Hepatocyte (in vitro differentiated cells): ENCODE results near the gene CHRNE. TPM values are rescaled to one million over a fixed set of nuclear protein-coding genes. Genes with fewer than 3 reads are reported as not detected.

Experiments
- DNase-seq: peaks from one replicate; pipeline ENCODE4 v3.0.0-alpha.2; 2016; ENCODE audit warnings: low spot score
- H2AFZ ChIP-seq: fragments of 200-600 bp; sonication (generic); 2 replicates; pipeline ENCODE4 v1.6.0; 2016; ENCODE audit warnings: antibody characterized with exemption, mild to moderate bottlenecking
- H3K27ac ChIP-seq: fragments of 200-600 bp; sonication (generic); 2 replicates; pipeline ENCODE4 v1.5.1; 2016; ENCODE audit warnings: mild to moderate bottlenecking
- H3K27me3 ChIP-seq: fragments of 200-600 bp; sonication (generic); 2 replicates; pipeline ENCODE4 v1.6.1; 2016
- H3K36me3 ChIP-seq: fragments of 200-600 bp; sonication (generic); replicated peaks from 2 replicates; pipeline ENCODE4 v1.5.1; 2016; ENCODE audit warnings: low read depth; ENCODE audit not compliant: insufficient read depth
- H3K4me1 ChIP-seq: fragments of 200-600 bp; sonication (generic); 2 replicates; pipeline ENCODE4 v1.5.1; 2016; ENCODE audit warnings: mild to moderate bottlenecking, moderate library complexity; ENCODE audit not compliant: insufficient read depth
- H3K4me2 ChIP-seq: fragments of 200-600 bp; sonication (generic); 2 replicates; pipeline ENCODE4 v1.6.0; 2016
- H3K4me3 ChIP-seq: fragments of 200-600 bp; sonication (generic); 2 replicates; pipeline ENCODE4 v1.5.1; 2016; ENCODE audit warnings: mild to moderate bottlenecking
- H3K79me2 ChIP-seq: fragments of 200-600 bp; sonication (generic); 2 replicates; pipeline ENCODE4 v1.6.0; 2017; ENCODE audit warnings: mild to moderate bottlenecking
- H3K9me2 ChIP-seq: fragments of 200-600 bp; sonication (generic); replicated peaks from 2 replicates; pipeline ENCODE4 v1.6.0; 2017; ENCODE audit warnings: mild to moderate bottlenecking; ENCODE audit not compliant: insufficient read depth
- H3K9me3 ChIP-seq: fragments of 200-600 bp; sonication (generic); 2 replicates; pipeline ENCODE4 v1.5.1; 2016; ENCODE audit warnings: low read depth, mild to moderate bottlenecking
- H4K20me1 ChIP-seq: fragments of 200-600 bp; sonication (generic); 2 replicates; pipeline ENCODE4 v1.6.0; 2016; ENCODE audit warnings: mild to moderate bottlenecking; ENCODE audit not compliant: insufficient read depth, poor library complexity, severe bottlenecking
- EZH2 ChIP-seq: fragments of 200-600 bp; sonication (generic); IDR thresholded peaks from 2 replicates; pipeline ENCODE4 v1.6.1; 2016; ENCODE audit warnings: antibody characterized with exemption, mild to moderate bottlenecking, borderline replicate concordance
- EZH2phosphoT487 ChIP-seq: fragments of 200-600 bp; sonication (generic); IDR thresholded peaks from one replicate; pipeline ENCODE4 v1.6.1; 2018; ENCODE audit warnings: antibody characterized with exemption, mild to moderate bottlenecking, low read depth, moderate library complexity; ENCODE audit not compliant: unreplicated experiment, severe bottlenecking
- WGBS: methylation state at CpG from one replicate; pipeline ENCODE4 v1.1.6; 2016; ENCODE audit warnings: low lambda C conversion rate; ENCODE audit errors: missing lambda C conversion rate; 5-methylcytosine and 5-hydroxymethylcytosine counted together
- polyA plus RNA-seq: library from polyadenylated mRNA; unstranded; fragments of >200 nt; fragmentation: Nextera tagmentation; extraction: Ambion mirVana; gene quantifications from 2 replicates; pipeline ENCODE4 v1.2.1, GENCODE V29; 2016
- total RNA-seq: library from RNA; depleted of rRNA; stranded (reverse); fragments of >200 nt; gene quantifications from 2 replicates; pipeline ENCODE4 v1.2.3, GENCODE V29; 2014
- TF ChIP-seq, protein P1 (sequence below): fragments of 200-600 bp; sonication (generic); IDR thresholded peaks from 2 replicates; pipeline ENCODE4 v1.5.1; 2016; ENCODE audit warnings: antibody characterized with exemption, mild to moderate bottlenecking; ENCODE audit not compliant: poor library complexity

Gene CHRNE
- total and polyA plus RNA-seq, 2 experiments from 2014 or later: 0.60 to 1.2 TPM

DNA sequence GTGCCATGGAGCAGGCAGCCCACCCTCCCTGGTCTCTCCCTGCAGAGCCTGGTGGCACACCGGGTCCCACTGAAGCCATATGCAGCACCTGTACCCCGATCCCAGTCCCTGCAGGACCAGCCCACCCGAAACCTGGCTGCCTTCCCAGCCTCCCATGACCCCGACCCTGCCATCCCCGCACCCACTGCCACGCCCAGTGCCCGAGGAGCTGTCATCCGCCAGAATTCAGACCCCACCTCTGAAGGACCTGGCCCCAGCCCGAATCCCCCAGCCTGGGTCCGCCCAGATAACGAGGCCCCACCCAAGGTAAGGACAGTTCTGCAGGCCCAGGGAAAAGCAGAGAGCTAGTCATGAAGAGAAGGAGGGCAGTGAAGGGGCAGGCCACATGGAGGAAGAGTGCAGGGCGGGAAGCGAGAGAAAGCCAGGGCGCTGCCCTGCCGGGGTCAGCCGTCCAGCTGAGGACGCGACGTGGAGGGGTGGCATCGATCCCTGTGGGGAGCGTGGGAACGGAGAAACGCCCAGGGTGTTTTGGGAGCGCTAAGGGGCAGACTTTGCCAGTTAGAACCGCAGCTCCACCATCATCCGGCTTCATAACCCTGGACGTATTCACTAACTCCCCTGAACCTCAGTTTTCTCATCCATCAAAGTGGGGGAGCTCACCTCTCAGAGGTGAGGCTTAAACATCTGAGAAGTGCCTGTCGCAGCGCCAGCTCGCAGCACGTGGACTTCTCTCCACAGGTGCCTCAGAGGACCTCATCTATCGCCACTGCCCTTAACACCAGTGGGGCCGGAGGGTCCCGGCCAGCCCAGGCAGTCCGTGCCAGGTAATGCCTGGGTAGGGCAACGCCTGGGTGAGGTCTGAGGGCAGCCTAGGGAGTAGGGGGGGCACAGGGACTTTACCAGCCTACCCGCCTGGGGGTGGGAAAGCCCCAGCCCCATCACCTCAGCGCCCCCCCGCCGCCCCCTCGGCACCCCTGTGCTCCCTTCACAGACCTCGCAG is 11.2 kb downstream of the CHRNE start:
- H4K20me1 ChIP-seq: no peaks in the 10 kb centered on the region
- no peaks in the 10 kb centered on the region for H3K4me1 ChIP-seq
- no peaks in the 10 kb centered on the region for H3K36me3 ChIP-seq
- no peaks in the 10 kb centered on the region for H3K9me3 ChIP-seq
- DNase-seq: no peak
- no peak overlapping the region for H3K4me2 ChIP-seq
- H3K9me2 ChIP-seq: no peaks in the 10 kb centered on the region
- TF ChIP-seq, protein P1, sequence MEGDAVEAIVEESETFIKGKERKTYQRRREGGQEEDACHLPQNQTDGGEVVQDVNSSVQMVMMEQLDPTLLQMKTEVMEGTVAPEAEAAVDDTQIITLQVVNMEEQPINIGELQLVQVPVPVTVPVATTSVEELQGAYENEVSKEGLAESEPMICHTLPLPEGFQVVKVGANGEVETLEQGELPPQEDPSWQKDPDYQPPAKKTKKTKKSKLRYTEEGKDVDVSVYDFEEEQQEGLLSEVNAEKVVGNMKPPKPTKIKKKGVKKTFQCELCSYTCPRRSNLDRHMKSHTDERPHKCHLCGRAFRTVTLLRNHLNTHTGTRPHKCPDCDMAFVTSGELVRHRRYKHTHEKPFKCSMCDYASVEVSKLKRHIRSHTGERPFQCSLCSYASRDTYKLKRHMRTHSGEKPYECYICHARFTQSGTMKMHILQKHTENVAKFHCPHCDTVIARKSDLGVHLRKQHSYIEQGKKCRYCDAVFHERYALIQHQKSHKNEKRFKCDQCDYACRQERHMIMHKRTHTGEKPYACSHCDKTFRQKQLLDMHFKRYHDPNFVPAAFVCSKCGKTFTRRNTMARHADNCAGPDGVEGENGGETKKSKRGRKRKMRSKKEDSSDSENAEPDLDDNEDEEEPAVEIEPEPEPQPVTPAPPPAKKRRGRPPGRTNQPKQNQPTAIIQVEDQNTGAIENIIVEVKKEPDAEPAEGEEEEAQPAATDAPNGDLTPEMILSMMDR: no peak
- TF ChIP-seq EZH2 (no peak), EZH2phosphoT487 (no peak)
- H3K79me2 ChIP-seq: no peaks in the 10 kb centered on the region
- H2AFZ ChIP-seq: no peak overlapping the region
- 96% methylated on average over 35 of the region's 42 CpGs for WGBS
- H3K27me3 ChIP-seq: no peaks in the 10 kb centered on the region
- H3K27ac ChIP-seq: no peak overlapping the region
- no peak overlapping the region for H3K4me3 ChIP-seq

DNA sequence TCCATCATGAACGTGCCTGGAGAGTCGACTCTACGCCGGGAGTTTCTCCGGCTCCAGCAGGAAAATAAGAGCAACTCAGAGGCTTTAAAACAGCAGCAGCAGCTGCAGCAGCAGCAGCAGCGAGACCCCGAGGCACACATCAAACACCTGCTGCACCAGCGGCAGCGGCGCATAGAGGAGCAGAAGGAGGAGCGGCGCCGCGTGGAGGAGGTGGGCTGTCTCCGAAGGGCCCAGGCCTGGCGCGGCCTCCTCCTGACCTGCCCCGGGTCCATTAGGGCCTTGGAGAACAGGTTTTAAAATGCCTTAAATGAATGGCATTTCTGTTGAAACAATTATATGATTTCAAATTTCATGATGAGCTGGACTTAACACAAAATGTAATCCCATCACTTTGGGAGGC is 15.3 kb downstream of the CHRNE start:
- Histone ChIP-seq H2AFZ (no peak overlapping the region), H4K20me1 (no peaks in the 10 kb centered on the region), H3K27ac (no peak overlapping the region), H3K27me3 (no peaks in the 10 kb centered on the region), H3K4me3 (no peak overlapping the region), H3K4me1 (no peaks in the 10 kb centered on the region), H3K9me3 (no peaks in the 10 kb centered on the region), H3K9me2 (no peaks in the 10 kb centered on the region), H3K79me2 (no peaks in the 10 kb centered on the region), H3K4me2 (no peak overlapping the region), H3K36me3 (no peaks in the 10 kb centered on the region)
- DNase-seq: no peak
- TF ChIP-seq EZH2 (no peak), EZH2phosphoT487 (no peak)
- TF ChIP-seq, protein P1: no peak
- WGBS: 96% methylated on average over 18 of the region's 18 CpGs

DNA sequence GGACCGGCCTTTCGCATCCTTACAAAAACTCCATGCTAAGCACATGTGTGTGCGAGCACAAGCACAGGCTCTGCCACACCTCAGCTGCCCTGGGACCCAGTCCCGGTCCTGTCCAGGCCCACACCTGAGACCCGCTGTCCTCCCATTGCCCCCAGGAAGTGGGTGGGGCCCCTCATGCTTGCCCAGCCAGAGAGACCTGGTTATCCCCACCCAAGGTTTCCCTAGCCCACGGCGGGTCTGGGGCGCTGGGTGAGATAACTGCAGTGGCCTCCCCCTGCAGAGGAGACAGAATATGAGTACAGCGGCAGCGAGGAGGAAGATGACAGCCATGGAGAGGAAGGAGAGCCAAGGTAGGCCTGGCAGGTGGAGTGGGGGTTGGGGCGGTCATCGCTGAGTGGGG is 16.1 kb downstream of the CHRNE start:
- WGBS: 98% methylated on average over 11 of the region's 12 CpGs
- Histone ChIP-seq H3K36me3 (no peaks in the 10 kb centered on the region), H4K20me1 (peaks cover 4% of the 10 kb centered on the region), H3K27ac (no peak overlapping the region), H3K27me3 (no peaks in the 10 kb centered on the region), H3K4me3 (no peak overlapping the region), H3K4me1 (no peaks in the 10 kb centered on the region), H3K9me2 (no peaks in the 10 kb centered on the region), H3K79me2 (no peaks in the 10 kb centered on the region), H3K4me2 (no peak overlapping the region), H3K9me3 (no peaks in the 10 kb centered on the region), H2AFZ (no peak overlapping the region)
- TF ChIP-seq EZH2phosphoT487 (no peak), EZH2 (no peak)
- TF ChIP-seq, protein P1: no peak
- no peak for DNase-seq
